Neural progenitor cell (in vitro differentiated cells): ENCODE measurements around the gene CELF4. TPM values are rescaled to one million over a fixed set of nuclear protein-coding genes. Genes with fewer than 3 reads are reported as not detected.
"Not testable (repeated sequence)": the region's sequence is repeated elsewhere in the genome, so short reads cannot be mapped to it uniquely, and the experiment has no call there.

ENCODE experiments used
- DNase-seq: peaks from one replicate; pipeline ENCODE4 v3.0.0-alpha.2; 2016; ENCODE audit warnings: low spot score
- H2AFZ ChIP-seq: fragments of 200-600 bp; sonication (generic); replicated peaks from 2 replicates; pipeline ENCODE4 v1.6.1; 2016; ENCODE audit warnings: antibody characterized with exemption
- H3F3A ChIP-seq: fragments of 200-600 bp; sonication (generic); 2 replicates; pipeline ENCODE4 v1.6.1; 2016; ENCODE audit warnings: antibody characterized with exemption, low read depth
- H3K27ac ChIP-seq: fragments of 200-600 bp; sonication (generic); 2 replicates; pipeline ENCODE4 v1.5.1; 2016; ENCODE audit warnings: mild to moderate bottlenecking
- H3K27me3 ChIP-seq: fragments of 200-600 bp; sonication (generic); 2 replicates; pipeline ENCODE4 v1.6.1; 2016; ENCODE audit warnings: mild to moderate bottlenecking, moderate library complexity
- H3K36me3 ChIP-seq: fragments of 200-600 bp; sonication (generic); 2 replicates; pipeline ENCODE4 v1.5.1; 2016
- H3K4me1 ChIP-seq: fragments of 200-600 bp; sonication (generic); 2 replicates; pipeline ENCODE4 v1.6.1; 2016; ENCODE audit warnings: mixed run types
- H3K4me2 ChIP-seq: fragments of 200-600 bp; sonication (generic); 2 replicates; pipeline ENCODE4 v1.6.1; 2016
- H3K4me3 ChIP-seq: fragments of 200-600 bp; sonication (generic); 2 replicates; pipeline ENCODE4 v1.5.1; 2016
- H3K79me2 ChIP-seq: fragments of 200-600 bp; sonication (generic); 2 replicates; pipeline ENCODE4 v1.6.1; 2016; ENCODE audit warnings: low read depth
- H3K9ac ChIP-seq: fragments of 200-600 bp; sonication (generic); 2 replicates; pipeline ENCODE4 v1.6.1; 2016
- H3K9me3 ChIP-seq: fragments of 200-600 bp; sonication (generic); 2 replicates; pipeline ENCODE4 v1.5.1; 2016; ENCODE audit warnings: low read depth
- H4K20me1 ChIP-seq: fragments of 200-600 bp; sonication (generic); 2 replicates; pipeline ENCODE4 v1.6.1; 2016; ENCODE audit warnings: low read depth
- H3K27ac Mint-ChIP-seq: 3 replicates; pipeline ENCODE4 v1.8.0; 2021; ENCODE audit warnings: mixed read lengths
- H3K27me3 Mint-ChIP-seq: 2 replicates; pipeline ENCODE4 v1.8.0; 2022; ENCODE audit warnings: low read depth, mild to moderate bottlenecking, inconsistent platforms, moderate library complexity, mixed read lengths; ENCODE audit not compliant: insufficient read depth
- H3K36me3 Mint-ChIP-seq: 3 replicates; pipeline ENCODE4 v1.8.0; 2021; ENCODE audit warnings: mixed read lengths
- H3K4me1 Mint-ChIP-seq: 3 replicates; pipeline ENCODE4 v1.8.0; 2021; ENCODE audit warnings: mixed read lengths
- H3K4me3 Mint-ChIP-seq: 3 replicates; pipeline ENCODE4 v1.8.0; 2021; ENCODE audit warnings: mild to moderate bottlenecking, moderate library complexity, mixed read lengths
- H3K9me3 Mint-ChIP-seq: 3 replicates; pipeline ENCODE4 v1.8.0; 2020; ENCODE audit warnings: mixed read lengths
- EZH2 ChIP-seq: fragments of 200-600 bp; sonication (generic); IDR thresholded peaks from 2 replicates; pipeline ENCODE4 v1.6.1; 2017; ENCODE audit warnings: antibody characterized with exemption, mild to moderate bottlenecking, moderate library complexity
- EZH2phosphoT487 ChIP-seq: fragments of 200-600 bp; sonication (generic); IDR thresholded peaks from 2 replicates; pipeline ENCODE4 v1.6.1; 2017; ENCODE audit warnings: antibody characterized with exemption
- total RNA-seq: library from RNA; depleted of rRNA; stranded (reverse); fragments of >200 nt; gene quantifications from 2 replicates; pipeline ENCODE4 v1.2.3, GENCODE V29; 2015; ENCODE audit warnings: low replicate concordance
- TF ChIP-seq, protein P1 (sequence below): fragments of 200-600 bp; sonication (generic); IDR thresholded peaks from 2 replicates; pipeline ENCODE4 v1.5.1; 2017; ENCODE audit warnings: antibody characterized with exemption, mild to moderate bottlenecking

CELF4 gene
- total RNA-seq, 1 donor from 2014 or later: 1.8 TPM

DNA sequence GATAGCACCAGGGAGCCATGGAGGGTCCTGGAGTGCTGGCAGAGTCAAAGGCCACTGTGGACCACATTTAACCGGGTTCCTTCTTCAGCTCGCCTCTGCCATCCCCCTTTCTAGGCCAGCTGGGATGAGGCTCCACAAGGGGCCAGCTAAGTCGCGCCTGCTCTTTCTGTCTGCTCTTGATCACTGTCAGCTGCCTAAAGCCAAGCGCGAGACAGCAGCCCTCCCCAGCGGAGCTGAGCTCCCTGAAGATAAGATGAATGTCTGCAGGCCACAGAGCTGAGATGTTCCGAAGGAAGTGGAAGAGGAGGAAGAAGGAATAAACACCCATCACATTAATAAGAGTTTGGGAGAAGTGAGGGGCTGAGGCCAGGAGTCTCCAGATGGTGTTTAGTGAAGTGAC, 99.6 kb downstream of the CELF4 start:
- H3K9me3 Mint-ChIP-seq: peaks cover 3% of the 10 kb centered on the region
- H3K4me2 ChIP-seq: no peak overlapping the region
- H3K27me3 ChIP-seq: no peaks in the 10 kb centered on the region

DNA sequence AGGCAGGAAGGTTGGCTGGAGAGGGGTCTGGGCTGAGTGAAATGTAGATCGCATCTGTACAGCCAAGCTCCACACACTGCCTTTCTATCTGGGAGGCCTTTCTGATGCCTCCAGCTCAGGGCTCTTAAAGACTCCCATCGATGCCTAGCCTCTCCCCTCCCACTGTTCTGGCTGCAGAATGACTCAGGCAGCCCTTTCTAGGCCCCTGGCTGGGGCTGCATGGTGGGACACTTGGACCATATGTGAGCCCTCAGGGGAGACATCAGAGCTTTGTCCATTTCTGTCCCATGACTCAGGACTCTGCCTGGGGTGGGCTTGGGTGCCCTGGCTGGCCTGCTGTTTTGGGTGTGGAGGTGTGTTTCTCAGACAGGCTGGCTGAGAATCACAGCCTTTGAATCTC, 101.3 kb downstream of the CELF4 start:
- no peak overlapping the region for H3K4me3 Mint-ChIP-seq
- peaks cover 8% of the 10 kb centered on the region for H3K27me3 Mint-ChIP-seq
- TF ChIP-seq EZH2 (no peak), EZH2phosphoT487 (no peak)
- TF ChIP-seq, protein P1, sequence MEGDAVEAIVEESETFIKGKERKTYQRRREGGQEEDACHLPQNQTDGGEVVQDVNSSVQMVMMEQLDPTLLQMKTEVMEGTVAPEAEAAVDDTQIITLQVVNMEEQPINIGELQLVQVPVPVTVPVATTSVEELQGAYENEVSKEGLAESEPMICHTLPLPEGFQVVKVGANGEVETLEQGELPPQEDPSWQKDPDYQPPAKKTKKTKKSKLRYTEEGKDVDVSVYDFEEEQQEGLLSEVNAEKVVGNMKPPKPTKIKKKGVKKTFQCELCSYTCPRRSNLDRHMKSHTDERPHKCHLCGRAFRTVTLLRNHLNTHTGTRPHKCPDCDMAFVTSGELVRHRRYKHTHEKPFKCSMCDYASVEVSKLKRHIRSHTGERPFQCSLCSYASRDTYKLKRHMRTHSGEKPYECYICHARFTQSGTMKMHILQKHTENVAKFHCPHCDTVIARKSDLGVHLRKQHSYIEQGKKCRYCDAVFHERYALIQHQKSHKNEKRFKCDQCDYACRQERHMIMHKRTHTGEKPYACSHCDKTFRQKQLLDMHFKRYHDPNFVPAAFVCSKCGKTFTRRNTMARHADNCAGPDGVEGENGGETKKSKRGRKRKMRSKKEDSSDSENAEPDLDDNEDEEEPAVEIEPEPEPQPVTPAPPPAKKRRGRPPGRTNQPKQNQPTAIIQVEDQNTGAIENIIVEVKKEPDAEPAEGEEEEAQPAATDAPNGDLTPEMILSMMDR: no peak
- H3K4me1 Mint-ChIP-seq: peaks cover 11% of the 10 kb centered on the region
- Histone ChIP-seq H3K4me1 (no peaks in the 10 kb centered on the region), H2AFZ (no peak overlapping the region), H3K4me2 (no peak overlapping the region), H3K79me2 (no peaks in the 10 kb centered on the region), H3K4me3 (no peak overlapping the region), H3F3A (no peaks in the 10 kb centered on the region), H3K9me3 (no peaks in the 10 kb centered on the region), H3K27me3 (no peaks in the 10 kb centered on the region), H3K27ac (no peak overlapping the region), H3K36me3 (no peaks in the 10 kb centered on the region), H4K20me1 (no peaks in the 10 kb centered on the region), H3K9ac (no peak overlapping the region)
- no peak for DNase-seq
- no peak overlapping the region for H3K27ac Mint-ChIP-seq
- H3K9me3 Mint-ChIP-seq: peaks cover 3% of the 10 kb centered on the region
- no peaks in the 10 kb centered on the region for H3K36me3 Mint-ChIP-seq

More for the DNA sequence above, 99.6 kb downstream of the CELF4 start:
- no peak overlapping the region for H2AFZ ChIP-seq
- H3K27ac ChIP-seq: no peak overlapping the region
- no peaks in the 10 kb centered on the region for H3K36me3 ChIP-seq
- H3K4me1 Mint-ChIP-seq: peaks cover 11% of the 10 kb centered on the region
- H3K27me3 Mint-ChIP-seq: peaks cover 11% of the 10 kb centered on the region
- no peaks in the 10 kb centered on the region for H3K4me1 ChIP-seq
- peak; percentile 25 for DNase-seq
- no peaks in the 10 kb centered on the region for H4K20me1 ChIP-seq
- H3K9me3 ChIP-seq: no peaks in the 10 kb centered on the region
- TF ChIP-seq EZH2 (no peak), EZH2phosphoT487 (no peak)
- TF ChIP-seq, protein P1: no peak
- H3K79me2 ChIP-seq: no peaks in the 10 kb centered on the region
- H3K4me3 Mint-ChIP-seq: no peak overlapping the region
- H3K27ac Mint-ChIP-seq: peak overlapping the region; percentile 74
- no peak overlapping the region for H3K9ac ChIP-seq
- no peak overlapping the region for H3K4me3 ChIP-seq
- no peaks in the 10 kb centered on the region for H3F3A ChIP-seq
- no peaks in the 10 kb centered on the region for H3K36me3 Mint-ChIP-seq

DNA sequence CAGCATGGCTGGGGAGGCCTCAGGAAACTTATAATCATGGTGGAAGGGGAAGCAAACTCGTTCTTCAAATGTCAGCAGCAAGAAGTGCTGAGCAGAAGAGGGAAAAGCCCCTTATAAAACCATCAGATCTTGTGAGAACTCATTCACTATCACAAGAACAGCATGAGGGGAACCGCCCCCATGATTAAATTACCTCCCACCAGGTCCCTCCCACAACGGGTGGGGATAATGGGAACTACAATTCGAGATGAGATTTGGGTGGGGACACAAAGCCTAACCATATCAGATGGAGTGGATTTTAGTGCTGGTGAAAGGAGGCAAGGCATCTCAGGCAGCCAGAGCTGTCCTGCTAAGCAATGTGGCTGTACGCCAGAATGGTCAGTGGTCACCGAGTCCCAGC, 104.3 kb downstream of the CELF4 start:
- H3K4me1 ChIP-seq: peaks cover 17% of the 10 kb centered on the region
- H3K4me3 ChIP-seq, H3K36me3 Mint-ChIP-seq, H3K9me3 ChIP-seq, DNase-seq, H3K4me2 ChIP-seq, H3K36me3 ChIP-seq, H3F3A ChIP-seq, H3K27ac Mint-ChIP-seq, H3K9me3 Mint-ChIP-seq, H4K20me1 ChIP-seq, H3K9ac ChIP-seq, H2AFZ ChIP-seq, H3K27me3 Mint-ChIP-seq, H3K27ac ChIP-seq, H3K4me3 Mint-ChIP-seq, H3K27me3 ChIP-seq, H3K79me2 ChIP-seq: not testable (repeated sequence)
- H3K4me1 Mint-ChIP-seq: peaks cover 15% of the 10 kb centered on the region

DNA sequence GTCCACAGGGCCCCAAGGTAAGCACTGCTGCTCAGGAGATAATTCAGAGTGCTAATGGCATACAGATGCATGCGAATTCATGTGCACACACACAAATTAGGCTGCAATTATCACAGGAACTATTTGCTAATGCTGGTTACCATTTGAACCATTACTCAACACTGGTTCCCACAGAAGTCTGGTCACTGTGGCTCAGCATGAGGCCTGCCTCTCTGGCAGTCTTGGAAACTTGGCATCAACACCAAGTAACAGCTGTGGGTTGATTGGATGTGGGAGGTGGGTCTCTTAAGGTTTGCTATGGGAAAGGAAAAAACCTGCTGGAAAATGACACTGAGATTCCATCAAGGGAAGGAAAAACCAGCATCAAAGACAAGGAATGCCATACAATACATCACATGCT, 105.0 kb downstream of the CELF4 start:
- Histone ChIP-seq H3K27me3 (no peaks in the 10 kb centered on the region), H3K27ac (no peak overlapping the region), H3K79me2 (no peaks in the 10 kb centered on the region), H4K20me1 (no peaks in the 10 kb centered on the region), H3K4me1 (peaks cover 17% of the 10 kb centered on the region), H3K4me2 (no peak overlapping the region), H2AFZ (no peak overlapping the region), H3K4me3 (no peak overlapping the region), H3K9me3 (no peaks in the 10 kb centered on the region), H3K9ac (no peak overlapping the region), H3F3A (peaks cover 2% of the 10 kb centered on the region), H3K36me3 (no peaks in the 10 kb centered on the region)
- no peak for DNase-seq
- Mint-ChIP-seq H3K9me3 (peaks cover 3% of the 10 kb centered on the region), H3K4me3 (no peak overlapping the region), H3K36me3 (no peaks in the 10 kb centered on the region), H3K27ac (no peak overlapping the region), H3K27me3 (peaks cover 2% of the 10 kb centered on the region), H3K4me1 (peaks cover 10% of the 10 kb centered on the region)
- TF ChIP-seq EZH2phosphoT487 (no peak), EZH2 (no peak)
- TF ChIP-seq, protein P1: no peak
